Ascending aorta (tissue), 2 donors: ENCODE measurements around the gene MROH2A. TPM values are rescaled to one million over a fixed set of nuclear protein-coding genes. Genes with fewer than 3 reads are reported as not detected.
"Not testable (repeated sequence)": the region's sequence is repeated elsewhere in the genome, so short reads cannot be mapped to it uniquely, and the experiment has no call there.

Experiments
- DNase-seq, 2 donors: peaks; one replicate each; pipeline ENCODE4 v3.0.0-alpha.2; 2019; ENCODE audit warnings: low spot score in 2 of 2
- H3K27ac ChIP-seq, 2 donors: fragments of 200-600 bp; sonication (generic); one replicate each; pipeline ENCODE4 v1.5.1; 2016 to 2017; ENCODE audit warnings: mild to moderate bottlenecking in 1 of 2
- H3K27me3 ChIP-seq: fragments of 200-600 bp; sonication (generic); one replicate; pipeline ENCODE4 v1.5.1; 2017
- H3K36me3 ChIP-seq, 2 donors: fragments of 200-600 bp; sonication (generic); one replicate each; pipeline ENCODE4 v1.5.1; 2016
- H3K4me1 ChIP-seq, 2 donors: fragments of 200-600 bp; sonication (generic); one replicate each; pipeline ENCODE4 v1.5.1; 2016 to 2017; ENCODE audit warnings: mild to moderate bottlenecking in 1 of 2
- H3K4me3 ChIP-seq, 2 donors: fragments of 200-600 bp; sonication (generic); one replicate each; pipeline ENCODE4 v1.5.1; 2016 to 2017; ENCODE audit warnings: mild to moderate bottlenecking in 1 of 2
- H3K9me3 ChIP-seq, 2 donors: fragments of 200-600 bp; sonication (generic); one replicate each; pipeline ENCODE4 v1.5.1; 2016
- CTCF ChIP-seq, 3 experiments: fragments of 200-600 bp in 2 of 3; fragments of 450-650 bp in 1 of 3; sonication (generic) in 2 of 3; IDR thresholded peaks; one replicate each; pipeline ENCODE4 v1.5.1; 2016 to 2019; ENCODE audit warnings: antibody characterized with exemption in 3 of 3, mild to moderate bottlenecking in 1 of 3, moderate library complexity in 1 of 3
- intact Hi-C: fragments of 100-400 bp; cut with DNase I; formaldehyde crosslinking; loops from one replicate; pipeline ENCODE4 v1.15.1; 2023
- total RNA-seq: library from RNA; depleted of rRNA; stranded (reverse); fragments of >200 nt; gene quantifications from one replicate; pipeline ENCODE4 v1.1.0, GENCODE V29; 2016

The MROH2A gene
- not detected for total RNA-seq

GRCh38 chr2:233778030-233778429 lies at the start of gene MROH2A:
TSS of gene MROH2A (plus strand) at chr2:233778330. CDS start at chr2:233779359, 1,029 bp downstream.
- Histone ChIP-seq H3K4me3 (no peak within 1 kb of the TSS), H3K4me1 (no peaks in the 10 kb centered on the region), H3K36me3 (no peaks in the 10 kb centered on the region), H3K9me3 (no peaks in the 10 kb centered on the region), H3K27me3 (no peaks in the 10 kb centered on the region), H3K27ac (no peak within 1 kb of the TSS)
- no peak for DNase-seq
- TF ChIP-seq CTCF (IDR thresholded peaks at IDR 0.05), result no peak
- intact Hi-C loops, result no loop called here

GRCh38 chr2:233728723-233729301 lies 49.3 kb upstream of the MROH2A start, which contains the start of gene UGT1A3:
TSS of gene UGT1A3 (plus strand) at chr2:233729042. CDS start at chr2:233729127, 85 bp downstream.
- TF ChIP-seq CTCF (IDR thresholded peaks at IDR 0.05), result no peak
- H3K36me3 ChIP-seq, result no peaks in the 10 kb centered on the region
- intact Hi-C loops, result no loop called here
- no peaks in the 10 kb centered on the region for H3K4me1 ChIP-seq
- H3K27ac ChIP-seq, result no peak within 1 kb of the TSS
- DNase-seq, result no peak
- H3K4me3 ChIP-seq, result no peak within 1 kb of the TSS
- no peaks in the 10 kb centered on the region for H3K9me3 ChIP-seq
- H3K27me3 ChIP-seq, result no peaks in the 10 kb centered on the region

- H3K9me3 ChIP-seq, H3K27me3 ChIP-seq, H3K27ac ChIP-seq, H3K36me3 ChIP-seq, DNase-seq, H3K4me3 ChIP-seq, H3K4me1 ChIP-seq, intact Hi-C loops: not testable (repeated sequence)
Observed at GRCh38 chr2:233736868-233737653, 41.1 kb upstream of the MROH2A start.

GRCh38 chr2:233740870-233741269 lies 37.3 kb upstream of the MROH2A start:
- Histone ChIP-seq H3K27me3 (no peaks in the 10 kb centered on the region), H3K4me3 (no peak overlapping the region), H3K36me3 (no peaks in the 10 kb centered on the region), H3K9me3 (no peaks in the 10 kb centered on the region), H3K27ac (no peak overlapping the region), H3K4me1 (no peaks in the 10 kb centered on the region)
- intact Hi-C loops, result no loop called here
- no peak for DNase-seq
- TF ChIP-seq CTCF (IDR thresholded peaks at IDR 0.05), result no peak

GRCh38 chr2:233743464-233744259 lies 34.5 kb upstream of the MROH2A start:
- TF ChIP-seq CTCF (IDR thresholded peaks at IDR 0.05), result no peak
- no peak for DNase-seq
- no peak overlapping the region for H3K4me3 ChIP-seq
- no peak overlapping the region for H3K27ac ChIP-seq
- H3K4me1 ChIP-seq, result no peaks in the 10 kb centered on the region
- H3K9me3 ChIP-seq, result no peaks in the 10 kb centered on the region
- H3K27me3 ChIP-seq, result no peaks in the 10 kb centered on the region
- no peaks in the 10 kb centered on the region for H3K36me3 ChIP-seq
- intact Hi-C loops, result no loop called here
